Measurements from ENCODE around the gene MADD.

Gene MADD

DNA sequence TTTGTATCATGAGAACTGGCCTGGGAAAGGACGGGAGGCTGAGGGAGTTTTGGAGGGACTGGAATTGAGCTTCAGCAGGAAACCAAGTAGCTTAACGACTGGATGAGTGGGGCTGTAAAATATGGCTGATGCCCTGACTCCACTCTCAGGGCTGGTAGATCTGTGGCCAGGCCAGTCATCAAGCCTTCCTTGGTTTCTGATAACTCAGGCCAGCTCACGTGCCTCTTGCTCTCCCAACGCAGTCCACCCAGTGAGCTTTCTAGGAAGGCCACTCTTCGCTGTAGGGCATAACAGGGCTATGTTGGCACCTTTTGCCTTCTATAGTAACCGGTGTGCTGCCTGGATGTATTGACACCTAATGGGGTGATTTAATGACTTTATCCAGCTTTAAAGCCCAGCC lies 5.8 kb upstream of the MADD start:
- H3K9me3 Mint-ChIP-seq = no peaks in the 10 kb centered on the region
- no peak overlapping the region for H3K4me3 Mint-ChIP-seq
- no peak overlapping the region for H3K27ac Mint-ChIP-seq

DNA sequence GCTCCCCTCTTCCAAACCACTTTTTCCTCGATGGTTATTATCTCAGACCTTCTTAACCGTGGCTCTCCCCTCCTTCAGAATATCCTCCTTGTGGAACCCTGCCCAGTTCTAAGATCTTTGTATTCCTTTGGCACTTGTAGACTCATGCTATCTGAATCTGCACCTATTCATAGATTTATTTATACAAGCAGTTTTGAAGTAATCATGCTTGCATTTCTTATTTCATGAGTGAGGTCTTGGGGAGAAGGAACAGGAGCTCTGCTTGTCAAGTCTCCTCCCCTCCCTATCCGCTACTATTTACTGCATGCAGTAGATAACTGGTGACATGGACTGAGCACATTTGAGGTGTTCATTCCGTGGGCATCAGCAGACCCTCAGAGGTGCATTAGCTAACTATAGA lies 5.4 kb upstream of the MADD start:
- H3K27ac Mint-ChIP-seq = no peak overlapping the region
- no peaks in the 10 kb centered on the region for H3K27me3 Mint-ChIP-seq

More for the DNA sequence above, 5.8 kb upstream of the MADD start:
- Mint-ChIP-seq H3K27me3 (no peaks in the 10 kb centered on the region), H3K36me3 (no peaks in the 10 kb centered on the region), H3K4me1 (peaks cover 38% of the 10 kb centered on the region)

DNA sequence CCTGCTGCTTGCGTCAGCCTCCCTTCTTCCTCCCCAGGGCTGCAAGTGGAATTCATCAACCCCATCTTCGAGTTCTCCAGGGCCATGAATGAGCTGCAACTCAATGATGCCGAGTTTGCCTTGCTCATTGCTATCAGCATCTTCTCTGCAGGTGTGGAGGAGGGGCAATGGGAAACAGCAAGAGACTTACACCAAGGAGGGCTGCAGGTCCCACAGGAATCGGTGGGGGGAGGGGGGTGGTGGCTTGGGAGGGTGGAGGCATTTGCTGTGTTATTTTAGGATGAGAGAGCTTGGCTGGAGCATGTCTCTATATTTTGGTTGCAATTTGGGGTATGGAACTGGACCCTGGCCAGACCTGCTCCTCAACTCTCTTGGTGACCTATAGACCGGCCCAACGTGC lies 2.1 kb upstream of the MADD start:
- H3K36me3 Mint-ChIP-seq = no peaks in the 10 kb centered on the region
- H3K9me3 Mint-ChIP-seq = no peaks in the 10 kb centered on the region
- H3K27me3 Mint-ChIP-seq = no peaks in the 10 kb centered on the region
- H3K4me3 Mint-ChIP-seq = no peak overlapping the region
- peak overlapping the region; percentile 4 for H3K27ac Mint-ChIP-seq
- H3K4me1 Mint-ChIP-seq = peaks cover 52% of the 10 kb centered on the region

More for the DNA sequence above, 5.4 kb upstream of the MADD start:
- Mint-ChIP-seq H3K4me3 (no peak overlapping the region), H3K36me3 (no peaks in the 10 kb centered on the region), H3K4me1 (peaks cover 35% of the 10 kb centered on the region), H3K9me3 (no peaks in the 10 kb centered on the region)

DNA sequence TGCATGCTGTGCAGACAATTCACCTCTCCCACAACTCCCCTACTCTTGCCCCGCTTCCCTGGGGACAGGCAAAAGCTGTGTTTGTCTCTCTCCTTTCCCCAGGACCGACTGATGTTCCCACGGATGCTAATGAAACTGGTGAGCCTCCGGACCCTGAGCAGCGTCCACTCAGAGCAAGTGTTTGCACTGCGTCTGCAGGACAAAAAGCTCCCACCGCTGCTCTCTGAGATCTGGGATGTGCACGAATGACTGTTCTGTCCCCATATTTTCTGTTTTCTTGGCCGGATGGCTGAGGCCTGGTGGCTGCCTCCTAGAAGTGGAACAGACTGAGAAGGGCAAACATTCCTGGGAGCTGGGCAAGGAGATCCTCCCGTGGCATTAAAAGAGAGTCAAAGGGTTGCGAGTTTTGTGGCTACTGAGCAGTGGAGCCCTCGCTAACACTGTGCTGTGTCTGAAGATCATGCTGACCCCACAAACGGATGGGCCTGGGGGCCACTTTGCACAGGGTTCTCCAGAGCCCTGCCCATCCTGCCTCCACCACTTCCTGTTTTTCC lies 1.4 kb upstream of the MADD start:
- H3K9me3 Mint-ChIP-seq = no peaks in the 10 kb centered on the region
- no peaks in the 10 kb centered on the region for H3K36me3 Mint-ChIP-seq
- peak overlapping the region; percentile 92 for H3K4me3 Mint-ChIP-seq
- H3K27ac Mint-ChIP-seq = peak overlapping the region; percentile 98
- H3K4me1 Mint-ChIP-seq = peaks cover 57% of the 10 kb centered on the region
- no peaks in the 10 kb centered on the region for H3K27me3 Mint-ChIP-seq

DNA sequence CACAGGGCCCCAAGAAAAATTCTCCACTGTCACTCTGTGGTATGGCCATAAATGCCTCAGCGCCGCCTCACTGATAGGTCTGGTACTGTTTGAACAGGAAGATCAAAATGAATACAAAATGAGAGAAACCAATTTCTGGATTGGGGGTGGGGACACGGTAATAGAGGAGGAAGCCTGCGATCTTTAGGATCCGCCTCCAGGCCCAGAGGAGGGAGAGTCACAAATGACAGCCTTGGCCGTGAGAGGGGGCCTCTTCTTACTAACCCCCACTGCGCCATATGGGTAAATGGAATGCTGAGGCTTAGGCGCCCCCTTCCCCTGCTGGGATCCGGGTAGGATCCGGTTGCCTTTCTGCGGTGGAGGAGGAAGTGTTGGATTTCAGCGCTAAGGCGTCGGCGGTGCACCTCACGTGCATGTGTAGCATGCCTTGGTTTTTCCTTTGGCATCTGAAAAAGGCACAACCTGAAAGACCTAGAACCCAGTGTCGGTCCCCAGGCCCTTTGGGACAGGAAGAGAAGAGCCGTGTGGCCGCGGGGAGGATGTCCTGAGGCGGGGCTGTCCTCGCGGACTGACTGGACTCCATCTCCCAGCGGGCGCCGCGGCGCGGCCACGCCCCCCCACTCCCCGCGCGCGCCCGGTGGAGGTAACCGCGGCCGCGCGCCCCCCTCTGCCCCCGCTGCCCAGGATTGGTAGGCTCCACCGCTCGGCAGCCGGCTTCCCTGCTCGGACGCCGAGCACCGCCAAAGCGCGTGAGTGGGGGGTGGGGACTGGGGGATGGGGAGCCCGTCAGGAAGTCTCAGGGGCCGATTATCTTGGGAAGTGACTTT lies 718 bp upstream of the MADD start:
- H3K36me3 Mint-ChIP-seq = peaks cover under 1% of the 10 kb centered on the region
- no peaks in the 10 kb centered on the region for H3K9me3 Mint-ChIP-seq
- no peaks in the 10 kb centered on the region for H3K27me3 Mint-ChIP-seq
- peak overlapping the region; percentile 98 for H3K27ac Mint-ChIP-seq
- peaks cover 64% of the 10 kb centered on the region for H3K4me1 Mint-ChIP-seq
- peak overlapping the region; percentile 92 for H3K4me3 Mint-ChIP-seq

DNA sequence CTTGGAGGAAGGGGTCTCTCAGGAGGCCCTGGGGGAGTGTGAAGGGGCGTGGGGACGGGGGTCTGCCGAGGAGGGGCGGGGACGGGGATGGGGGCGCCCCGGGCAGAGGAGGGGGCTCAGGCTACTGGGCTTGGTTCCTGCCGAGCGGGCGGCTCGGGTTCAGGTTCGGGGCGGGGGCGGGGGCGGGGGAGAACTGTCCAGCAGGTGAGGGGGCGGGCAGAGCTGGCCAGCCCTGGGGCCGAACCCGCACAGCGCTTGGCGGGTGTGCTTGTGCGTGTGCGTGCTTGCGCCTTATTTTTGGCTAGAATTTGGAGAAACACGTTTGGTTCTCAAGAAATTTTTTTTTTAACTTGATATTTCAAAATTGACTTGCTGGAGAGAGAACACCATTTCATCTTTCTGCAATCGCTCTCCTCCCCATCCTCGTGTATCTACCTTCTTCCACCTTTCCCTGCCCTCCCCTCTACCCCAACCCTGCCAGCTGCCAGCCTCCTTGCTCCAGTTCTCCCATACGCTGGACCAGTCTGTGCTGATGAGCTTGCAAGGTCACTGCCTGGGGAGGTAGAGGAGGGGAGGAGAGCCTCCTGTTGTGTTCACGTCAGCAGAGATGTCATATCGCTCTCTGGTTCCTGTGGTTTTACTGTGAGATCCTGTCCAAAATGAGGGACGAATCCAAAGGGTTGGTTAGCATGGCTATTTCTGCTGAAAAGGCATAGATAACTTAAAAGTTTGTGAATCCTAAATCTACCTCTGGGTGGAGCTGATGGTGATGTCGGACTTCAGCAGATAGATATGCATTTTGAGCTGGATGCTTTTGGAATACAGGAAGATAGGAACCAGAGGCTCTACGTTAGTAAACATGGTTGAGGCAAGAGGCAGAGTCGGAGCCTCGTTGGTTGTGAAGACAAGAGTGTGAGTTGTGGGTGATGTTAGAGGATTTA lies 668 bp downstream of the MADD start:
- Mint-ChIP-seq H3K9me3 (no peaks in the 10 kb centered on the region), H3K27ac (peak overlapping the region; percentile 81), H3K4me1 (peaks cover 60% of the 10 kb centered on the region), H3K27me3 (no peaks in the 10 kb centered on the region), H3K36me3 (peaks cover 6% of the 10 kb centered on the region), H3K4me3 (peak overlapping the region; percentile 87)

DNA sequence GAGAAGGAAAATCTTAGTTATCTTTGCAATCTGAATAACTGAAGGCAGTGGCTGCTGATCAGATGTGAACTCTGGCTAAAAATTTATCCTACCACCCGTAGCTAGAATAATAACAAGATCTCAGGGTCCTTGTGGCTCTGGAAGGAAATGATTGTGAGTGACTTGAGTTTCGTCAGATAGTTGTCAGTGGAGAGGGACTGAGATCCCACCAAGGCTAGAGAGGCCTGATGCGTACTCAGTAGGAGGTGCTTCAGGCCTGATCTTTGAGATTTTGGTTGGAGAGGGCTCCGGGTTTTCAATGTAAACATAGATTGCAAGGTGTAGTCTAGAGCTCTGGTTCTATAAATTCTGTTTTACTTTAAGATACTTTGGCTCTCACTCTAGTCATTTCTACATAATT lies 1.4 kb downstream of the MADD start:
- H3K27ac Mint-ChIP-seq = peak overlapping the region; percentile 81
- H3K4me1 Mint-ChIP-seq = peaks cover 60% of the 10 kb centered on the region
- H3K27me3 Mint-ChIP-seq = no peaks in the 10 kb centered on the region
- no peaks in the 10 kb centered on the region for H3K9me3 Mint-ChIP-seq
- H3K36me3 Mint-ChIP-seq = peaks cover 10% of the 10 kb centered on the region
- peak overlapping the region; percentile 87 for H3K4me3 Mint-ChIP-seq

DNA sequence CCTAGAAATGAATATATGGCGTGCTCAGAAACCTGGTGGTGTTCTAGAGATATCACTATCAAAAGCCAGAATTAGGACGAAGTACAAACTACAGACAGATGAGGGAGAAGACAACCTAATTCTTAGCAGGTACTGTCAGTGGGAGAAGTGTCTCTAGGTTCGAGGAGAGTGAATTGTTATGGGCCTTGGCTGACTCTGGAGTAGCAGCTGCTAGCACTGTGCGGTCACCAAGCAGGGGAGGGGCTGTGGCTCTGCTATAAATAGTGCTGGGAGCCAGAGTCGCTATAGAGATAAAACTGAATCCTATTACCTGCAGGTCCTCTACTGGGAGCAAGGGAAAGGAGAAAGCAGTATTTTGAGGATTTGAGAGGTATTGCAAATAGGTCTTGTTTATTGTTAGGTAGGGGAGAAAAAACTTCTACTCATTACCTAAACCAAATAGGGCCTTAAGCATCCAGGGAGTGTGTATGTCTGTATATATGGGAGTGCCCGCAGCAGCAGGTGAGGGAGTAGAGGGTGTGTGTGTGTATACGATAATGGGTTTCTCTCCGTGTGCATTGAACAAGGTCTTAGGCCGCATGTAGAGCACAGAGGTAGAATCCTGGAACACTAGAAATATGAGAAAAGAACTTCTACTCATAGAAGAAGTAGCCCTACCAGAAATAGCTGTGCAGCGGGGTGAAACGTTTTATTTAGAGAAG lies 2.2 kb downstream of the MADD start:
- Mint-ChIP-seq H3K4me1 (peaks cover 61% of the 10 kb centered on the region), H3K36me3 (peaks cover 11% of the 10 kb centered on the region), H3K27me3 (no peaks in the 10 kb centered on the region)

DNA sequence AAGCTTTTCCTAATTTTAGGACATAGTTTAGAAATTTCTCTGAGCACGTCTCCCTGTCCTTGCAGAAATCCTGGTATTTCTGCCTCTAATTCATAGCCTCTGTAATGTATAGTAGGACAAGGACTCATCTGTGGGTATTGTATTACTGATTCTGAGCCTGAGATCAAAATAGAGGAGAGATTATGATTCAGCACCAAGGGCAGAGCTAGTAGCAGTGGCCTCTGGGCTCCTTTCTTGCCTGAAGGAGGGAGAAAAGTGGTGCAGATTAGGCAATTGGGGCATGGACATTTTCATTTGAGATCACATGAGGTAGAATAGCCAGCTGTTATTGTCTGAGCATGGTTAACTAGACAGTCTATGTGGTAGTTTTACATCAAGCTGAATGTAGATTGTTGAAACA lies 2.8 kb downstream of the MADD start:
- no peaks in the 10 kb centered on the region for H3K9me3 Mint-ChIP-seq
- no peak overlapping the region for H3K4me3 Mint-ChIP-seq
- H3K4me1 Mint-ChIP-seq = peaks cover 60% of the 10 kb centered on the region

More for the DNA sequence above, 2.2 kb downstream of the MADD start:
- Mint-ChIP-seq H3K27ac (peak overlapping the region; percentile 68), H3K4me3 (peak overlapping the region; percentile 87), H3K9me3 (no peaks in the 10 kb centered on the region)

DNA sequence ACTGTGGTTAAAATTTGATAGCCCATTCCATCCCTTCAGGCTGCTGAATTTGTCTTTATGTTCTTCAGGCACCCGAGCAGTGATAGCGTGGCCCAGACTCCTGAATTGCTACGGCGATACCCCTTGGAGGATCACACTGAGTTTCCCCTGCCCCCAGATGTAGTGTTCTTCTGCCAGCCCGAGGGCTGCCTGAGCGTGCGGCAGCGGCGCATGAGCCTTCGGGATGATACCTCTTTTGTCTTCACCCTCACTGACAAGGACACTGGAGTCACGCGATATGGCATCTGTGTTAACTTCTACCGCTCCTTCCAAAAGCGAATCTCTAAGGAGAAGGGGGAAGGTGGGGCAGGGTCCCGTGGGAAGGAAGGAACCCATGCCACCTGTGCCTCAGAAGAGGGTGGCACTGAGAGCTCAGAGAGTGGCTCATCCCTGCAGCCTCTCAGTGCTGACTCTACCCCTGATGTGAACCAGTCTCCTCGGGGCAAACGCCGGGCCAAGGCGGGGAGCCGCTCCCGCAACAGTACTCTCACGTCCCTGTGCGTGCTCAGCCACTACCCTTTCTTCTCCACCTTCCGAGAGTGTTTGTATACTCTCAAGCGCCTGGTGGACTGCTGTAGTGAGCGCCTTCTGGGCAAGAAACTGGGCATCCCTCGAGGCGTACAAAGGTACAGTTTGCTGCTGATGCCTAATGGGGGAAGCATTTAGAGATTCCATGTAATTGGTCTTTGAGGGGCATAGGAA lies 4.7 kb downstream of the MADD start:
- H3K36me3 Mint-ChIP-seq = peaks cover 13% of the 10 kb centered on the region
- H3K4me1 Mint-ChIP-seq = peaks cover 45% of the 10 kb centered on the region
- H3K27me3 Mint-ChIP-seq = no peaks in the 10 kb centered on the region
- H3K27ac Mint-ChIP-seq = no peak overlapping the region
- no peak overlapping the region for H3K4me3 Mint-ChIP-seq
- no peaks in the 10 kb centered on the region for H3K9me3 Mint-ChIP-seq

More for the DNA sequence above, 2.8 kb downstream of the MADD start:
- Mint-ChIP-seq H3K36me3 (peaks cover 11% of the 10 kb centered on the region), H3K27ac (no peak overlapping the region), H3K27me3 (no peaks in the 10 kb centered on the region)

DNA sequence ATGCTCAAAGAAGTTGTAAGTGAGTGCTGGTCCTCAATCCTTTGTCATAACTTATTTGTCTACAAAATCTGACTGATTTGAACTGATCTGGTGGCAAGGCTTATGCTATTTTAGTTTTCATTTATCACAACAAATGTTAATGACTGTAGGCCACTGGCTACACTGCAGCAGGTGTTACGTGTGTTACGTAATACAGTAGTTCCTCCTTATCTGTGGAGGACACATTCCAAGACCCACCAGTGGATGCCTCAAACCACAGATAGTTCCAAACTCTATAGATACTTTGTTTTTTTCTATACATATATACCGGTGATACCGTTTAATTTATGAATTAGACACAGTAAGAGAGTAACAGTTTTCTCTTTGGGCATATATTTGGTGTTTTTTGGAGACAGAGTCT lies 7.0 kb downstream of the MADD start:
- Mint-ChIP-seq H3K9me3 (no peaks in the 10 kb centered on the region), H3K27me3 (no peaks in the 10 kb centered on the region), H3K4me1 (peaks cover 32% of the 10 kb centered on the region), H3K4me3 (no peak overlapping the region), H3K36me3 (peaks cover 17% of the 10 kb centered on the region), H3K27ac (no peak overlapping the region)

DNA sequence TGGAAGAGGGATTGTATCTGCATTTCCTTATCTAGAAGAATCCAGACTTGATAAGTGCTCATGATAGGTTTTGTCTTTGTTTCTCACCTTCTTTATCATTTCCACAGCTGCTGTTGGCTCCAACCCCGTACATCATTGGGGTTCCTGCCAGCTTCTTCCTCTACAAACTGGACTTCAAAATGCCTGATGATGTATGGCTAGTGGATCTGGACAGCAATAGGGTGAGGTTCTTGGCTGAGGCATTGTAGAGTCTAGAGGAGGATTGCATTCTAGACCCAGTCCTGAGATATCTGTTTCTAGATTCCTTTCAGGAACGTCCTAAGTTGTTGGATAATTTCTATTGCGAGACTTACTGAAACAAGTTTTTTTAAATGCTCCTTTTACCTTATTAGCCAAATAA lies 8.1 kb downstream of the MADD start:
- Mint-ChIP-seq H3K4me1 (peaks cover 21% of the 10 kb centered on the region), H3K4me3 (no peak overlapping the region), H3K27me3 (no peaks in the 10 kb centered on the region), H3K9me3 (no peaks in the 10 kb centered on the region), H3K27ac (no peak overlapping the region), H3K36me3 (peaks cover 20% of the 10 kb centered on the region)

DNA sequence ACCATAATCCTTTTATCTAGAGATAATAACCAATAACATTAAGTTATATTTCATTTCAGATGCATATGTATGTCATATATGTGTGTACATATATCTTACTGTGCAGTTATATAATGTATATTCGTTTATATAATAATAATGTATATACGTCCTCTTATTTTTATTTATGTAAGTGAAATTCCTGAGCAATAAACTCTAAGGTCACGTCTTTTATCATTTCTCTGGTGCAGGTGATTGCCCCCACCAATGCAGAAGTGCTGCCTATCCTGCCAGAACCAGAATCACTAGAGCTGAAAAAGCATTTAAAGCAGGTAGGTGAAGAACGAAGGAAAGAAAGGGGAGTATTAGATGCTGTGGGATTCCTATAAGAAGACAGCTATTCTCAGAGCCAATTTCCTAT lies 8.8 kb downstream of the MADD start:
- H3K4me1 Mint-ChIP-seq = peaks cover 15% of the 10 kb centered on the region
- no peaks in the 10 kb centered on the region for H3K27me3 Mint-ChIP-seq
- no peak overlapping the region for H3K4me3 Mint-ChIP-seq
- peaks cover 20% of the 10 kb centered on the region for H3K36me3 Mint-ChIP-seq
- H3K9me3 Mint-ChIP-seq = no peaks in the 10 kb centered on the region
- no peak overlapping the region for H3K27ac Mint-ChIP-seq

DNA sequence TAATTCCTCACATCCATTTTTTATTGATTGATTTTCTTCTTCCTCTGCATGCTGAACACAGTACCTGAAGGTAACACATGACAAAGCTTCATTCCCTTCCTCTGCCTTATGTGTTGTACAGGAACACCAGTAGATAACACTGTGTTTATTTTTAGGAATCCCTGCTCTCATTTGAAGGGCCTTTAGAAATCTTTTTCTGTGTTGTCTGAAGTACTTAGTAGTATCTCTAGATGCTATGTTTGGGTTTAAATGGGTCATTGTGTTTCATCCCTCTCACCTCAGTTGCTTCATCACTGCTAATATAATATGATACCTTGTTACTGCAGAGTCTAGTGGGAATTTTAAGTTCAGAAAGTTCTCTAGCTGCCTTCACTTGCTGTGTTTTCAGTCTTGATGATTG lies 10.2 kb downstream of the MADD start:
- Mint-ChIP-seq H3K4me1 (peaks cover 6% of the 10 kb centered on the region), H3K36me3 (peaks cover 18% of the 10 kb centered on the region), H3K9me3 (no peaks in the 10 kb centered on the region), H3K27me3 (no peaks in the 10 kb centered on the region), H3K27ac (no peak overlapping the region), H3K4me3 (no peak overlapping the region)

DNA sequence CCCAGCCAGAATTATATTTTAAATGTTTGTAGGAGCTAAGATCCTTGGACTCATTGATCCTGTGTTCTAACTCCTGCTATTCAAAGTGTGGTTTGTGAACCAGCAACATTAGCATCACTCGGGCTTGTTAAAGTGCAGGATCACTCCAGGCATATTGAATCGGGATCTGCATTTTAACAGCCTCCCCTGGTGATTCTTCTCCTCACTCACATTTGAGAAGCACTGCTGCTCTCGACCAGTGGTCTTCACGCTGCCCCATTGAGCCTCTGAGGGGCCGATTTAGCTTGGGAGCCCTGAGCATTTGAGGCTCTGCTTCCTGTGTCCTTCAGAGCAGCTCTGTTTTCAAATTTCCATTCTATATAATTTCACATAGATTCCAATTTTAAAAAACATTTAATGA lies 10.9 kb downstream of the MADD start:
- H3K9me3 Mint-ChIP-seq = no peaks in the 10 kb centered on the region
- no peak overlapping the region for H3K4me3 Mint-ChIP-seq
- H3K27me3 Mint-ChIP-seq = no peaks in the 10 kb centered on the region
- no peak overlapping the region for H3K27ac Mint-ChIP-seq
- H3K4me1 Mint-ChIP-seq = peaks cover 6% of the 10 kb centered on the region
- H3K36me3 Mint-ChIP-seq = peaks cover 21% of the 10 kb centered on the region
